CD14-positive monocyte (primary cell): ENCODE data around the gene NFATC2. TPM values are rescaled to one million over a fixed set of nuclear protein-coding genes. Genes with fewer than 3 reads are reported as not detected.

Source experiments
- DNase-seq, 3 donors: peaks; one replicate each; pipeline ENCODE4 v3.0.0-alpha.2; 2011 to 2022
- H2AFZ ChIP-seq: 2 replicates; pipeline ENCODE4 v1.6.0; 2012; ENCODE audit warnings: mild to moderate bottlenecking, low read depth, low read length, inconsistent platforms; ENCODE audit not compliant: insufficient read depth, poor library complexity, severe bottlenecking
- H3K27ac ChIP-seq, 2 donors: 1 replicate in 1 of 2; 2 replicates in 1 of 2; pipeline ENCODE4 v1.5.1; 2012 to 2013; ENCODE audit warnings: low read length in 2 of 2, control low read depth in 1 of 2, inconsistent platforms in 1 of 2, low read depth in 1 of 2, mild to moderate bottlenecking in 1 of 2
- H3K27me3 ChIP-seq, 2 donors: one replicate each; pipeline versions ENCODE4 v1.6.0 to v1.6.1; 2011 to 2013; ENCODE audit warnings: low read length in 2 of 2; ENCODE audit not compliant: control insufficient read depth in 2 of 2, insufficient read depth in 2 of 2
- H3K36me3 ChIP-seq, 2 donors: replicated peaks in 1 of 2; 1 replicate in 1 of 2; 2 replicates in 1 of 2; pipeline versions ENCODE4 v1.5.1 to v1.6.1; 2012 to 2013; ENCODE audit warnings: low read length in 2 of 2, control low read depth in 1 of 2, inconsistent platforms in 1 of 2, mild to moderate bottlenecking in 1 of 2; ENCODE audit not compliant: insufficient read depth in 2 of 2, control insufficient read depth in 1 of 2
- H3K4me1 ChIP-seq, 2 donors: 1 replicate in 1 of 2; 2 replicates in 1 of 2; pipeline versions ENCODE4 v1.5.1 to v1.6.1; 2012 to 2013; ENCODE audit warnings: low read length in 2 of 2, control low read depth in 1 of 2, inconsistent platforms in 1 of 2, mild to moderate bottlenecking in 1 of 2, moderate library complexity in 1 of 2; ENCODE audit not compliant: insufficient read depth in 2 of 2, control insufficient read depth in 1 of 2
- H3K4me2 ChIP-seq: replicated peaks from 2 replicates; pipeline ENCODE3; 2012; ENCODE audit warnings: low read length, moderate library complexity, mild to moderate bottlenecking; ENCODE audit not compliant: poor library complexity, severe bottlenecking; ENCODE audit errors: extremely low read depth
- H3K4me3 ChIP-seq, 3 experiments: fragments of 200-600 bp in 1 of 3; sonication (generic) in 1 of 3; replicated peaks in 1 of 3; 1 replicate in 2 of 3; 2 replicates in 1 of 3; pipeline ENCODE4 v1.5.1; 2011 to 2013; ENCODE audit warnings: low read length in 3 of 3, mild to moderate bottlenecking in 3 of 3, control low read depth in 2 of 3, low read depth in 2 of 3, inconsistent platforms in 1 of 3, moderate library complexity in 1 of 3
- H3K79me2 ChIP-seq: 2 replicates; pipeline ENCODE4 v1.6.0; 2012; ENCODE audit warnings: mild to moderate bottlenecking, control low read depth, inconsistent platforms, low read length, moderate library complexity; ENCODE audit not compliant: insufficient read depth
- H3K9ac ChIP-seq: 2 replicates; pipeline ENCODE4 v1.6.0; 2017; ENCODE audit warnings: low read length, mild to moderate bottlenecking; ENCODE audit not compliant: insufficient read depth, poor library complexity, severe bottlenecking
- H3K9me3 ChIP-seq, 2 donors: replicated peaks in 1 of 2; 1 replicate in 1 of 2; 2 replicates in 1 of 2; pipeline versions ENCODE4 v1.5.1 to v1.6.1; 2012 to 2013; ENCODE audit warnings: low read length in 2 of 2, control low read depth in 1 of 2; ENCODE audit not compliant: control insufficient read depth in 1 of 2, insufficient read depth in 1 of 2
- H4K20me1 ChIP-seq: 2 replicates; pipeline ENCODE4 v1.6.0; 2012; ENCODE audit warnings: mild to moderate bottlenecking, low read length, control low read depth, moderate library complexity; ENCODE audit not compliant: insufficient read depth
- H3K27ac Mint-ChIP-seq, 7 donors: one replicate each; pipeline ENCODE4 v1.8.0; 2020; ENCODE audit warnings: mild to moderate bottlenecking in 7 of 7, mixed read lengths in 7 of 7, moderate library complexity in 6 of 7, inconsistent platforms in 2 of 7
- H3K27me3 Mint-ChIP-seq, 3 donors: one replicate each; pipeline ENCODE4 v1.8.0; 2021 to 2022; ENCODE audit warnings: low read depth in 3 of 3, mild to moderate bottlenecking in 3 of 3, mixed read lengths in 3 of 3, moderate library complexity in 3 of 3, inconsistent platforms in 1 of 3
- H3K36me3 Mint-ChIP-seq, 2 donors: one replicate each; pipeline ENCODE4 v1.8.0; 2020; ENCODE audit warnings: mixed read lengths in 2 of 2, inconsistent platforms in 1 of 2, mild to moderate bottlenecking in 1 of 2
- H3K4me1 Mint-ChIP-seq: one replicate; pipeline ENCODE4 v1.8.0; 2020; ENCODE audit warnings: mild to moderate bottlenecking, mixed read lengths
- H3K4me3 Mint-ChIP-seq, 2 donors: one replicate each; pipeline ENCODE4 v1.8.0; 2020; ENCODE audit warnings: mild to moderate bottlenecking in 2 of 2, mixed read lengths in 2 of 2, moderate library complexity in 1 of 2
- H3K9me3 Mint-ChIP-seq, 7 donors: one replicate each; pipeline ENCODE4 v1.8.0; 2020 to 2022; ENCODE audit warnings: mixed read lengths in 7 of 7, mild to moderate bottlenecking in 6 of 7, moderate library complexity in 6 of 7, inconsistent platforms in 2 of 7
- WGBS: methylation state at CpG from one replicate; pipeline ENCODE4 v1.1.5; 2013; ENCODE audit warnings: missing lambda C conversion rate; ENCODE audit not compliant: insufficient coverage; 5-methylcytosine and 5-hydroxymethylcytosine counted together
- intact Hi-C, 2 donors: fragments of 100-400 bp; cut with micrococcal nuclease; formaldehyde crosslinking; loops; one replicate each; pipeline versions ENCODE4 v1.15.0 to v1.15.1; 2023
- polyA plus RNA-seq, 3 donors: library from polyadenylated mRNA; depleted of rRNA in 1 of 3; unstranded in 2 of 3; stranded (reverse) in 1 of 3; fragments of 300-500 nt in 2 of 3; fragments of >200 nt in 1 of 3; fragmentation: Illumina TruSeq in 2 of 3; gene quantifications; 1 replicate in 2 of 3; 2 replicates in 1 of 3; pipeline ENCODE4 v1.2.3, GENCODE V29; 2012 to 2021
- TF ChIP-seq, protein P1 (sequence below): fragments of 200-600 bp; IDR thresholded peaks from one replicate; pipeline ENCODE4 v1.8.0; 2022; ENCODE audit warnings: antibody characterized with exemption, mild to moderate bottlenecking

The NFATC2 gene
- polyA plus RNA-seq, 3 donors, result 0.03 to 0.18 (median 0.11) TPM

DNA sequence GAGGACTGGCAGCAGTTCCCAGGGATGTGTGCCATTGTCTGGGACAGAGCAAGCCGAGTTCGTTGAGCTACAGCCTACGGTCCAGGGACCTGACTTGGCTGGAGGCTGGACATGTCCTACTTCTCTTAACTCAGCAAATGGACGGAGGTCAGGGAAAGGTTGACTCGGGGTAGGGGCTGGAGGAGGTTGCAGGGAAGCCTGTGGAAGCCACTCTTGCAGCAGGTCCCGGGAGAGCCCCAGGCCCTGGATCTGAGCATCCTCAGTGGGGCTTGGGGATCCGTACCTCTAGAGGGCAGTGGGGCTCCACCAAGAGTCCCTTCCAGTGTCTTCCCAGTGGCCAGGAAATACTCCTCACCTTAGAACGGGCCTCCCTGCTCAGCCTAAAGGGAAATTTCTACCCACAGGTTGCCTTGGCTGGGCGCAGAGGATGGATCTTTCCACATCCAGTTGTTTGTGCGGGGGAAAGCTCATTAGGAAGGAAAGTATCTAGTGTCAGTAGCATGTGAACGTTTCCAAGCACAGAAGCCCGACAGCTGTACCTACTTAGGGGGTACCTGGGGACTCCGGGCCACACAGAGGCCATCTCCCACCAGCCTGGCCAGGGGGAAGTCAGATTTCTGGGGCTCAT lies 170.2 kb downstream of the NFATC2 start:
- Mint-ChIP-seq H3K4me1 (no peaks in the 10 kb centered on the region), H3K27ac (no peak overlapping the region), H3K36me3 (no peaks in the 10 kb centered on the region), H3K4me3 (no peak overlapping the region), H3K9me3 (no peaks in the 10 kb centered on the region), H3K27me3 (peaks cover under 1 to 7% (median 5%) of the 10 kb centered on the region in 3 donors)
- Histone ChIP-seq H3K79me2 (no peaks in the 10 kb centered on the region), H3K27me3 (no peaks in the 10 kb centered on the region), H3K4me2 (no peak overlapping the region), H3K4me3 (no peak overlapping the region), H3K4me1 (no peaks in the 10 kb centered on the region), H3K36me3 (no peaks in the 10 kb centered on the region), H2AFZ (no peak overlapping the region), H3K9me3 (no peaks in the 10 kb centered on the region), H3K27ac (no peak overlapping the region), H4K20me1 (no peaks in the 10 kb centered on the region), H3K9ac (no peak overlapping the region)
- 50% methylated on average over 8 of the region's 13 CpGs for WGBS
- DNase-seq, result peak in 1 of 3 donors; percentile 19
- intact Hi-C loops, result no loop called here
- TF ChIP-seq, protein P1, sequence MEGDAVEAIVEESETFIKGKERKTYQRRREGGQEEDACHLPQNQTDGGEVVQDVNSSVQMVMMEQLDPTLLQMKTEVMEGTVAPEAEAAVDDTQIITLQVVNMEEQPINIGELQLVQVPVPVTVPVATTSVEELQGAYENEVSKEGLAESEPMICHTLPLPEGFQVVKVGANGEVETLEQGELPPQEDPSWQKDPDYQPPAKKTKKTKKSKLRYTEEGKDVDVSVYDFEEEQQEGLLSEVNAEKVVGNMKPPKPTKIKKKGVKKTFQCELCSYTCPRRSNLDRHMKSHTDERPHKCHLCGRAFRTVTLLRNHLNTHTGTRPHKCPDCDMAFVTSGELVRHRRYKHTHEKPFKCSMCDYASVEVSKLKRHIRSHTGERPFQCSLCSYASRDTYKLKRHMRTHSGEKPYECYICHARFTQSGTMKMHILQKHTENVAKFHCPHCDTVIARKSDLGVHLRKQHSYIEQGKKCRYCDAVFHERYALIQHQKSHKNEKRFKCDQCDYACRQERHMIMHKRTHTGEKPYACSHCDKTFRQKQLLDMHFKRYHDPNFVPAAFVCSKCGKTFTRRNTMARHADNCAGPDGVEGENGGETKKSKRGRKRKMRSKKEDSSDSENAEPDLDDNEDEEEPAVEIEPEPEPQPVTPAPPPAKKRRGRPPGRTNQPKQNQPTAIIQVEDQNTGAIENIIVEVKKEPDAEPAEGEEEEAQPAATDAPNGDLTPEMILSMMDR, result peak; percentile 30

DNA sequence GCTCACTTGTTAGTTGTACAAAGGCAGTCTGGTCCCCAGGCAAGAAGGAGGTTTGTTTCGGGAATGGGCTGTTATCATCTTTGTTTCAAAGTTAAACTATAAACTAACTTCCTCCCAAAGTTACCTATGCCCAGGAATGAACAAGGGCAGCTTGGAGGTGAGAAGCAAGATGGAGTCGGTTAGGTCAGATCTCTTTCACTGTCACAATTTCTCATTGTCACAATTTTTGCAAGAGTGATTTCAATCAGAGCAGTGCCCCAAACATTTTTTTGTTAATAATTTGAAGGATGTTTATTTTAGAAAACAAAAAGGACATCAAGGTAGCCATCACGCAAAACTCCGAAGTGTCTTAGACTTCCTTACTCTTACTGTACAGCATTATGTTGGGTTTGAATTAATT lies 170.8 kb downstream of the NFATC2 start:
- H3K9ac ChIP-seq, result no peak overlapping the region

More for the DNA sequence above, 170.8 kb downstream of the NFATC2 start:
- Histone ChIP-seq H3K4me1 (no peaks in the 10 kb centered on the region), H3K27me3 (no peaks in the 10 kb centered on the region), H3K36me3 (no peaks in the 10 kb centered on the region), H3K27ac (no peak overlapping the region), H3K4me3 (no peak overlapping the region), H2AFZ (no peak overlapping the region), H3K9me3 (no peaks in the 10 kb centered on the region), H3K4me2 (no peak overlapping the region), H3K79me2 (no peaks in the 10 kb centered on the region), H4K20me1 (no peaks in the 10 kb centered on the region)
- no peaks in the 10 kb centered on the region for H3K4me1 Mint-ChIP-seq
- WGBS, result no CpG with 5 or more reads among the region's 4 CpGs
- no peaks in the 10 kb centered on the region for H3K9me3 Mint-ChIP-seq
- no peak overlapping the region for H3K27ac Mint-ChIP-seq
- intact Hi-C loops, result no loop called here
- no peak for DNase-seq
- no peak overlapping the region for H3K4me3 Mint-ChIP-seq
- peaks cover 4 to 7% (median 5%) of the 10 kb centered on the region in 3 donors for H3K27me3 Mint-ChIP-seq
- no peaks in the 10 kb centered on the region for H3K36me3 Mint-ChIP-seq
- TF ChIP-seq, protein P1, result no peak
